ENCODE results near the gene LRCOL1. TPM values are rescaled to one million over a fixed set of nuclear protein-coding genes. Genes with fewer than 3 reads are reported as not detected.

Gene LRCOL1
- total RNA-seq, 2 experiments from 2014 or later = not detected

GRCh38 chr12:132642846-132643835 lies 32.8 kb upstream of the LRCOL1 start:
- intact Hi-C loops (cut with micrococcal nuclease) = no loop called here
- DNase-seq = no peak
- CTCF ChIA-PET = no interaction called here
- Mint-ChIP-seq H3K27me3 (ENCODE audit: low read depth) (no peaks in the 10 kb centered on the region), H3K4me1 (ENCODE audit: low read depth) (no peaks in the 10 kb centered on the region), H3K36me3 (ENCODE audit: low read depth) (peaks cover 50% of the 10 kb centered on the region), H3K27ac (no peak overlapping the region), H3K4me3 (no peak overlapping the region), H3K9me3 (no peaks in the 10 kb centered on the region)

DNA sequence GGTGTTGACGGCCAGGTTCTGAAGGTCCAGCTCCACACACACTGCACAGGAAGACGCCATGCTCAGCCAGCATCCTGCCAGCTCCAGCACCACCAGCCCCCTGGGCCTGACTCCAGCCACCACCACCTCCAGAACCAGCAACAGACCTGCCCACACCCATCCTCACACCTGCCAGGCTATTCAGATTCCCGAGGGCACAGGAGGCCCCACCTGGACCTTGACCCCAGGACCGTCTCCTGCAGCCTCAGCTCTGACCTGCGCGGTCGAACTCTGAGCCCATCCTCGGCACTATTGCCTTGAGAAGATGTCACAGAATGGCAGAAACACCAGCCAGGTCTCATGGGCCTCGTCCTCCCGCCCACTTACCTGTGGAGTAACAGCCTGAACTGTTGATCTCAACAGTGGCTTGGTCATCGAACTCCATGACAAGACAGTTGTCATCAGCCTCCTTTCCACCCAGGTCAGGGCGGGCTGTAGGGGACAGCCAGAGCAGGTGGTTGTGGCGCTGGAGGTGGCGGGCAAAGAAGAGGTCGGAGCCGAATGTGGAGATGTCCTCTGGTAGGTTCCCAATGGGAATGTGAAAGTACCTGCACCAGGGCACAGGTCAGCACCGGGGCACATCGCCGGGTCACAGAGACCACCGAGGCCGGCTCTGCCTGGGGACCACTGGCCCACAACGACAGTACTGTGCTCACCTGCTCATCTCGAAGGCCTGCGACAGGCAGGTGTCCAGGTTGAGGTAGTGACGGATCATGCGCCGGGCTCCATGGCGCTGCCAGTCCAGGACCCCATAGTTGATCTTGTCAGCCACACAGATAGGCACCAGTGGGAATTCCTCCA lies 31.6 kb upstream of the LRCOL1 start:
- Mint-ChIP-seq H3K36me3 (ENCODE audit: low read depth) (peaks cover 42% of the 10 kb centered on the region), H3K9me3 (no peaks in the 10 kb centered on the region), H3K27me3 (ENCODE audit: low read depth) (no peaks in the 10 kb centered on the region), H3K4me3 (no peak overlapping the region), H3K4me1 (ENCODE audit: low read depth) (no peaks in the 10 kb centered on the region), H3K27ac (no peak overlapping the region)
- intact Hi-C loops (cut with micrococcal nuclease) = no loop called here
- no peak for DNase-seq
- CTCF ChIA-PET = no interaction called here

GRCh38 chr12:132640936-132641335 lies 30.6 kb upstream of the LRCOL1 start:
- no peak overlapping the region for H3K27ac Mint-ChIP-seq
- CTCF ChIA-PET = no interaction called here
- H3K27me3 Mint-ChIP-seq (ENCODE audit: low read depth) = no peaks in the 10 kb centered on the region
- no peaks in the 10 kb centered on the region for H3K4me1 Mint-ChIP-seq (ENCODE audit: low read depth)
- DNase-seq = no peak
- intact Hi-C loops (cut with micrococcal nuclease) = no loop called here
- H3K4me3 Mint-ChIP-seq = no peak overlapping the region
- peaks cover 39% of the 10 kb centered on the region for H3K36me3 Mint-ChIP-seq (ENCODE audit: low read depth)
- H3K9me3 Mint-ChIP-seq = no peaks in the 10 kb centered on the region

GRCh38 chr12:132639956-132640520 lies 29.7 kb upstream of the LRCOL1 start:
- Mint-ChIP-seq H3K27ac (no peak overlapping the region), H3K36me3 (ENCODE audit: low read depth) (peaks cover 45% of the 10 kb centered on the region)
- CTCF ChIA-PET = interaction anchor here (0.6 kb wide), 2 partner anchors 54 to 97 kb away, joined by 3 to 4 read pairs; no protein-coding TSS in a partner anchor

GRCh38 chr12:132638541-132639408 lies 28.4 kb upstream of the LRCOL1 start:
- H3K4me1 Mint-ChIP-seq (ENCODE audit: low read depth) = no peaks in the 10 kb centered on the region
- no peaks in the 10 kb centered on the region for H3K27me3 Mint-ChIP-seq (ENCODE audit: low read depth)
- CTCF ChIA-PET = interaction anchor here (0.7 to 1.6 kb wide), 3 partner anchors 9 to 24 kb away, joined by 4 to 7 read pairs (median 4); no protein-coding TSS in a partner anchor

More at GRCh38 chr12:132639956-132640520, 29.7 kb upstream of the LRCOL1 start:
- no peak overlapping the region for H3K4me3 Mint-ChIP-seq
- H3K9me3 Mint-ChIP-seq = no peaks in the 10 kb centered on the region
- intact Hi-C loops (cut with micrococcal nuclease) = no loop called here
- no peaks in the 10 kb centered on the region for H3K4me1 Mint-ChIP-seq (ENCODE audit: low read depth)
- no peak for DNase-seq
- no peaks in the 10 kb centered on the region for H3K27me3 Mint-ChIP-seq (ENCODE audit: low read depth)

DNA sequence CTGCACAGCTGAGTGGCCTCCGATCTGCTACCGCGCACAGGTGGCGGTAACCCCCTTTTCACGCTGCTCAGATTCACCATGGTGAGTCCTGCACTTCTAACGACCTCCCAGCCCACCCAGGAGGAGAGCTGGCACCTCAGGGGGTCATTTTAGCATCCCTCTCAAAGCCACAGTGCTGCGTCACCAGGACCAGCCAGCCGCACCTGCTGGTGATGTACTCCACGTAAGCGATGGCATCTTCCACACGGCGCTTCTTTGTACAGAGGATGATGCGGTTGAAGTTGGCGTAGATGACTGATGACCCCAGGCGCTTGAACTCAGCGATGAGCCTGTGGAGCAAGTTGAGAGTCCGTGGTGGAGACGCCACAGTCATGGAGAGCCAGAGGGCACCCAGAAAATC lies 27.4 kb upstream of the LRCOL1 start:
- Mint-ChIP-seq H3K36me3 (ENCODE audit: low read depth) (peaks cover 51% of the 10 kb centered on the region), H3K4me3 (no peak overlapping the region), H3K27ac (no peak overlapping the region), H3K9me3 (no peaks in the 10 kb centered on the region), H3K27me3 (ENCODE audit: low read depth) (no peaks in the 10 kb centered on the region), H3K4me1 (ENCODE audit: low read depth) (no peaks in the 10 kb centered on the region)
- CTCF ChIA-PET = interaction anchor here (1.1 to 1.6 kb wide), 2 partner anchors 19 to 23 kb away, joined by 4 to 7 read pairs; no protein-coding TSS in a partner anchor
- DNase-seq = no peak
- intact Hi-C loops (cut with micrococcal nuclease) = loop anchor here (1.0 kb wide), 1 partner anchor 38 kb away; no protein-coding TSS in a partner anchor

More at GRCh38 chr12:132638541-132639408, 28.4 kb upstream of the LRCOL1 start:
- Mint-ChIP-seq H3K4me3 (no peak overlapping the region), H3K27ac (no peak overlapping the region), H3K36me3 (ENCODE audit: low read depth) (peaks cover 52% of the 10 kb centered on the region), H3K9me3 (no peaks in the 10 kb centered on the region)
- no peak for DNase-seq
- intact Hi-C loops (cut with micrococcal nuclease) = loop anchor here (1.0 kb wide), 1 partner anchor 38 kb away; no protein-coding TSS in a partner anchor

GRCh38 chr12:132635076-132635955 lies 24.9 kb upstream of the LRCOL1 start:
- no peaks in the 10 kb centered on the region for H3K4me1 Mint-ChIP-seq (ENCODE audit: low read depth)
- DNase-seq = no peak
- no peak overlapping the region for H3K4me3 Mint-ChIP-seq
- intact Hi-C loops (cut with micrococcal nuclease) = no loop called here
- no peaks in the 10 kb centered on the region for H3K27me3 Mint-ChIP-seq (ENCODE audit: low read depth)
- CTCF ChIA-PET = no interaction called here
- no peaks in the 10 kb centered on the region for H3K9me3 Mint-ChIP-seq
- H3K36me3 Mint-ChIP-seq (ENCODE audit: low read depth) = peaks cover 58% of the 10 kb centered on the region
- H3K27ac Mint-ChIP-seq = no peak overlapping the region

GRCh38 chr12:132634411-132634990 lies 24.1 kb upstream of the LRCOL1 start:
- no peaks in the 10 kb centered on the region for H3K27me3 Mint-ChIP-seq (ENCODE audit: low read depth)
- no peaks in the 10 kb centered on the region for H3K4me1 Mint-ChIP-seq (ENCODE audit: low read depth)
- no peaks in the 10 kb centered on the region for H3K9me3 Mint-ChIP-seq
- CTCF ChIA-PET = no interaction called here
- no peak overlapping the region for H3K27ac Mint-ChIP-seq
- DNase-seq = no peak
- H3K36me3 Mint-ChIP-seq (ENCODE audit: low read depth) = peaks cover 59% of the 10 kb centered on the region
- intact Hi-C loops (cut with micrococcal nuclease) = no loop called here
- H3K4me3 Mint-ChIP-seq = no peak overlapping the region

DNA sequence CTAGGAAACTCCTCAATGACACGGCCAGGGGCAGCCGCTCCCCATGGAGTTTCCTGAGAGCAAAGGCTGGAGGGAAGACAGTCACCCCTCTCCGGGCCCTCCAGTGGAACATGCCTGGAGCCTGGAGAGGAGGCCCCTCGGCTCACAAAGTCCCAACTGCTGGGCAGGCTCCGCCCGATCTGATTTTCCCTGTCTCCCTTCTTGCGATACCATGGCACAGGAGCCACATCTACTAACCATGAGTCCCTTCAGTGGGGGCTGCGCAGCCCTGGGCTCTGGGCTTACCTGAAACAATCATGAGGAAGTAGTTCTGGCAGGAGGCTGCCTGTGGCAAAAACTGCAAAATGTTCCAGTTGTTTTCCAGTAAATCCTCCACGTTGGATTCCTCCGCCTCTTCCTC lies 23.5 kb upstream of the LRCOL1 start:
- no peak overlapping the region for H3K27ac Mint-ChIP-seq
- no peak for DNase-seq

DNA sequence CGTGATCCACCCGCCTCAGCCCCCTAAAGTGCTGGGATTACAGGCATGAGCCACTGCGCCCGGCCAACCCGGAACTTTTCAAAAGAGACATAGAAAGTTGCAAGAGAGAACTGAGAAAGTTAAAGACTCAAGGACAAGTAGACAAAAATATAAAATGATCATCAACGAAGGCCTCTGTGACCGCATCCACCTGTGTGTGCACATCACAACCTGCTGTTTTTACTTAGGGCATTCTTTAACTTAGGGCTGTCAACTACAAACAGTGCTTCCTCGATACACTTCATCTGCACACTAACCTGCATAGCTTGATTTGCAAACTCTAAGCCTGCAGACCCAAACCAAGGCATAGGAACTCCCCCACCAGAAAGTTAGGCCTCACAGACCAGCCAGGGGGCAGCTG lies 23.0 kb upstream of the LRCOL1 start:
- DNase-seq = no peak
- H3K36me3 Mint-ChIP-seq (ENCODE audit: low read depth) = peaks cover 56% of the 10 kb centered on the region
- no peaks in the 10 kb centered on the region for H3K9me3 Mint-ChIP-seq
- intact Hi-C loops (cut with micrococcal nuclease) = no loop called here
- H3K27me3 Mint-ChIP-seq (ENCODE audit: low read depth) = no peaks in the 10 kb centered on the region
- CTCF ChIA-PET = interaction anchor here (2.8 kb wide), 1 partner anchor 18 kb away, joined by 6 read pairs; no protein-coding TSS in a partner anchor
- H3K4me3 Mint-ChIP-seq = no peak overlapping the region
- no peak overlapping the region for H3K27ac Mint-ChIP-seq
- no peaks in the 10 kb centered on the region for H3K4me1 Mint-ChIP-seq (ENCODE audit: low read depth)

More for the DNA sequence above, 23.5 kb upstream of the LRCOL1 start:
- Mint-ChIP-seq H3K36me3 (ENCODE audit: low read depth) (peaks cover 58% of the 10 kb centered on the region), H3K4me1 (ENCODE audit: low read depth) (no peaks in the 10 kb centered on the region), H3K27me3 (ENCODE audit: low read depth) (no peaks in the 10 kb centered on the region), H3K4me3 (no peak overlapping the region), H3K9me3 (no peaks in the 10 kb centered on the region)
- CTCF ChIA-PET = no interaction called here
- intact Hi-C loops (cut with micrococcal nuclease) = no loop called here

Measured in activated naive CD4-positive, alpha-beta T cell treated with anti-CD3 and anti-CD28 coated beads for 36 hours (primary cell).